HG03280 (cell line): ENCODE results near the gene ACSF3.

ENCODE experiments used
- ATAC-seq: cut with Tn5 transposase; IDR thresholded peaks from one replicate; pipeline ENCODE4 v1.9.1; 2021; ENCODE audit warnings: mild to moderate bottlenecking, moderate library complexity; ENCODE audit not compliant: unreplicated experiment

The ACSF3 gene

GRCh38 chr16:89123001-89123830 lies 29.6 kb downstream of the ACSF3 start:
- ATAC-seq, result no peak

GRCh38 chr16:89123831-89124100 lies 30.1 kb downstream of the ACSF3 start:
- ATAC-seq, result no peak

GRCh38 chr16:89129378-89129777 lies 35.7 kb downstream of the ACSF3 start:
- no peak for ATAC-seq

GRCh38 chr16:89130448-89130847 lies 36.8 kb downstream of the ACSF3 start:
- no peak for ATAC-seq

- no peak for ATAC-seq
Observed at GRCh38 chr16:89131783-89132182, 38.1 kb downstream of the ACSF3 start.

- no peak for ATAC-seq
Observed at GRCh38 chr16:89132194-89133005, 38.7 kb downstream of the ACSF3 start.

- no peak for ATAC-seq
Observed at GRCh38 chr16:89133457-89134127, 39.9 kb downstream of the ACSF3 start.

GRCh38 chr16:89134269-89134668 lies 40.6 kb downstream of the ACSF3 start:
- no peak for ATAC-seq

- ATAC-seq, result no peak
Observed at GRCh38 chr16:89135166-89135565, 41.5 kb downstream of the ACSF3 start.

- no peak for ATAC-seq
Observed at GRCh38 chr16:89135971-89136765, 42.5 kb downstream of the ACSF3 start.

- no peak for ATAC-seq
Observed at GRCh38 chr16:89136931-89137330, 43.3 kb downstream of the ACSF3 start.

- ATAC-seq, result no peak
Observed at GRCh38 chr16:89137666-89138512, 44.2 kb downstream of the ACSF3 start.

GRCh38 chr16:89138513-89138795 lies 44.8 kb downstream of the ACSF3 start:
- ATAC-seq, result no peak

- no peak for ATAC-seq
Observed at GRCh38 chr16:89138843-89139520, 45.3 kb downstream of the ACSF3 start.

GRCh38 chr16:89139907-89140361 lies 46.3 kb downstream of the ACSF3 start:
- no peak for ATAC-seq

GRCh38 chr16:89140401-89140800 lies 46.7 kb downstream of the ACSF3 start:
- no peak for ATAC-seq

GRCh38 chr16:89140981-89141883 lies 47.6 kb downstream of the ACSF3 start:
- no peak for ATAC-seq

- ATAC-seq, result no peak
Observed at GRCh38 chr16:89141884-89142267, 48.2 kb downstream of the ACSF3 start.
